ENCODE measurements around the gene NUDT14.

DNA sequence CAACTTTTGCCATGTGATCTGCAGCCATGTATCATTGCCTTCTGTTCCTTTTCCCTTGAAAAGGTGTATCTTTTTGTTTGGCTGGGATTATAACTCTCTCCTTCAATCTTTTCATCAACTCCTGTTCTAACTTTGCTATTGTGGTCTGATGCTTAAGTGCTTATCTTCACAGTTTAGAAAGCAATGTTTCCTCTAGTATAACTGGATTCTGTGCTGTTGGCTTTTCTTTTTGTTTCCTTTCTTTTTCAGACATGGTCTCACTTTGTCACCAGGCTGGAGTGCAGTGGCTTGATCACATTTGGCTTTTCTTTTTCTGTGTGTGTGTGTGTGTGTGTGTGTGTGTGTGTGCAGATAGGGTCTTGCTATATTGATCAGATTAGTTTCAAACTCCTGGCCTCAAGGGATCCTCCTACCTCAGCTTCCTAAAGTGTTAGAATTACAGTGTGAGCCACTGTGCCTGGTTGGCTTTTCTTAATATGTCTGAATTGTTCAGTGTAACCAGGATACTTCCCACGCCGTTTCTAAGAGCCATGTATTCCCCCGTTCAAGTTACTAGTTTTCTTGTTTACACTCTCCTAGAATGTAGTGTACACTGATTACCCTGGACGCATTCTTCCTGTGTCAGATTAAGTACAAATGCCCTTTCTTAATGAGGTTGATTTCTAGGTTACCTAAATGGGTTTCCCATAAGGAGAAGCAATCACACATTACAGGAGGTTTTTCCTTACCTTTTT lies 48.0 kb downstream of the NUDT14 start:
- TF ChIP-seq, protein P1, sequence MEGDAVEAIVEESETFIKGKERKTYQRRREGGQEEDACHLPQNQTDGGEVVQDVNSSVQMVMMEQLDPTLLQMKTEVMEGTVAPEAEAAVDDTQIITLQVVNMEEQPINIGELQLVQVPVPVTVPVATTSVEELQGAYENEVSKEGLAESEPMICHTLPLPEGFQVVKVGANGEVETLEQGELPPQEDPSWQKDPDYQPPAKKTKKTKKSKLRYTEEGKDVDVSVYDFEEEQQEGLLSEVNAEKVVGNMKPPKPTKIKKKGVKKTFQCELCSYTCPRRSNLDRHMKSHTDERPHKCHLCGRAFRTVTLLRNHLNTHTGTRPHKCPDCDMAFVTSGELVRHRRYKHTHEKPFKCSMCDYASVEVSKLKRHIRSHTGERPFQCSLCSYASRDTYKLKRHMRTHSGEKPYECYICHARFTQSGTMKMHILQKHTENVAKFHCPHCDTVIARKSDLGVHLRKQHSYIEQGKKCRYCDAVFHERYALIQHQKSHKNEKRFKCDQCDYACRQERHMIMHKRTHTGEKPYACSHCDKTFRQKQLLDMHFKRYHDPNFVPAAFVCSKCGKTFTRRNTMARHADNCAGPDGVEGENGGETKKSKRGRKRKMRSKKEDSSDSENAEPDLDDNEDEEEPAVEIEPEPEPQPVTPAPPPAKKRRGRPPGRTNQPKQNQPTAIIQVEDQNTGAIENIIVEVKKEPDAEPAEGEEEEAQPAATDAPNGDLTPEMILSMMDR (conservative IDR thresholded peaks at IDR 0.05; ENCODE audit: low read depth, low read length), result no peak
- no peak for TF ChIP-seq CEBPB (IDR thresholded peaks at IDR 0.05; ENCODE audit: low read depth, low read length)
- no peak for TF ChIP-seq FOS (IDR thresholded peaks at IDR 0.05; ENCODE audit: low read depth, low read length)
